D721Med (cell line): ENCODE measurements around the gene NHLRC4.

Source experiments
- DNase-seq: peaks from one replicate; pipeline ENCODE4 v3.0.0; 2011; ENCODE audit warnings: low spot score; ENCODE audit not compliant: insufficient read length
- FAIRE-seq: peaks from 2 replicates; lab custom pipeline; 2011; peaks lifted over from hg19 to GRCh38; lab: Jason Lieb, UNC
- TF ChIP-seq, protein P1 (sequence below): IDR thresholded peaks from 2 replicates; pipeline ENCODE4 v1.5.1; 2012; ENCODE audit warnings: mild to moderate bottlenecking, control low read depth; ENCODE audit not compliant: insufficient read depth; ENCODE audit errors: missing control alignments

NHLRC4 gene

DNA sequence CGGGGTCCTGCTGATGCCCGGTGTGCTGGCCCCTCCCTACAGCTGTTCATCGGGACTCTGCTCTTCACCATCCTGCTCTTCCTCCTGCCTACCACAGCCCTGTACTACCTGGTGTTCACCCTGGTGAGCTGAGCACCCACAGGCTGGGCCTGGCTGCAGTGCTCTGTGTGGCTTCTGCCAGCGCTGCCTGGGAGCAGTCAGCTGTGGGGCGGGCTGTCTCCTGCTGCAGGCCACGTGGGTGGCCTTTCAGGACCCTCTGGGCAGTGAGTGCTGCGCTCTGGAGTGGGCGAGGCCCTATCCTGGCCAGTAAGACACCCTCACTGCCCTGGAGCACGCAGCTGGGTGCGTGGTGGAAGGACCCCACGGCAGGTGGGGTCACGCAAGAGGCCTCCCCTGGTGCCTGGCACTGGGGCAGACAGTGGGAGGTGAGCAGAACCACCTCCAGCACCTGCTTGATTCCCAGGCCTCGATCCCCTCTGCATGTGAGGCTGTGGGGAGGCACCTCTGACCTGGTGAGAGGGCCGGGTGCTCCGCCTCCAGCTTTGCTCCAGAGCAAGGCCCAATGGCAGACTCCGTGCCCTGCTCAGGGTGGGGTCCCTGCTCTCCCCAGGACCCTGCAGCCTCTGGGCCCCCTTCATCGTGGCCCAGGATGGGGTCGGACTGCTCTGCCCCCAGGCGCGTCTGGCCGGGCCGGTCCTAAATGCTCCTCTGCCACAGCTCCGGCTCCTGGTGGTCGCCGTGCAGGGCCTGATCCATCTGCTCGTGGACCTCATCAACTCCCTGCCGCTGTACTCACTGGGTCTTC is 13.5 kb downstream of the NHLRC4 start:
- FAIRE-seq (no peak), DNase-seq (no peak)
- TF ChIP-seq, protein P1, sequence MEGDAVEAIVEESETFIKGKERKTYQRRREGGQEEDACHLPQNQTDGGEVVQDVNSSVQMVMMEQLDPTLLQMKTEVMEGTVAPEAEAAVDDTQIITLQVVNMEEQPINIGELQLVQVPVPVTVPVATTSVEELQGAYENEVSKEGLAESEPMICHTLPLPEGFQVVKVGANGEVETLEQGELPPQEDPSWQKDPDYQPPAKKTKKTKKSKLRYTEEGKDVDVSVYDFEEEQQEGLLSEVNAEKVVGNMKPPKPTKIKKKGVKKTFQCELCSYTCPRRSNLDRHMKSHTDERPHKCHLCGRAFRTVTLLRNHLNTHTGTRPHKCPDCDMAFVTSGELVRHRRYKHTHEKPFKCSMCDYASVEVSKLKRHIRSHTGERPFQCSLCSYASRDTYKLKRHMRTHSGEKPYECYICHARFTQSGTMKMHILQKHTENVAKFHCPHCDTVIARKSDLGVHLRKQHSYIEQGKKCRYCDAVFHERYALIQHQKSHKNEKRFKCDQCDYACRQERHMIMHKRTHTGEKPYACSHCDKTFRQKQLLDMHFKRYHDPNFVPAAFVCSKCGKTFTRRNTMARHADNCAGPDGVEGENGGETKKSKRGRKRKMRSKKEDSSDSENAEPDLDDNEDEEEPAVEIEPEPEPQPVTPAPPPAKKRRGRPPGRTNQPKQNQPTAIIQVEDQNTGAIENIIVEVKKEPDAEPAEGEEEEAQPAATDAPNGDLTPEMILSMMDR, result no peak

DNA sequence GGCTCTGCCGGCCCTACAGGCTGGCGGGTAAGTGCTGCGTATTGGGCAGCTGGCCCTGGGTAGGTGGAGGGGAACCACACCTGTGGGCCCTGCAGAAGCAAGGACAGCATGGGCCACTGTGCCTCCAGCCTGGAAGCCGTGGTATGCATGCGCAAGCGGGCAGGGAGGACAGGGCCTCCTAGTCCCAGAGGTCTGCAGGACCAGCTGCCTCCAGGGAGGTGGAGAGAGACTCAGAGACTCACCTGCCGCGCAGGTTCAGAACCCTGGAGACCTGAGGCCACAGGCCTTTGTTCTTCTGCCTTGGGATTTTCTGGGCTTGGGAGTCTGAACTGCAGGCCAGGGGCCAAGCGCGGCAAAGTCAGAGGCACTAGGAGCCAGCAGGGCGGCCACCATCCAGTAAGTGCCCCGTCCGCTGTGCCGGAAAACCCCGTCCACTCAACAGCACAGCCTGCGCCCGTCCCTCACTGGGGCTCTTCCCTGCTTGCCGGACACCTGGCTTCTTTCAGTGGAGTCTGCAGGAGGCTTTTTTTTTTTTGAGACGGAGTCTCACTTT is 14.2 kb downstream of the NHLRC4 start:
- DNase-seq (no peak), FAIRE-seq (no peak)

DNA sequence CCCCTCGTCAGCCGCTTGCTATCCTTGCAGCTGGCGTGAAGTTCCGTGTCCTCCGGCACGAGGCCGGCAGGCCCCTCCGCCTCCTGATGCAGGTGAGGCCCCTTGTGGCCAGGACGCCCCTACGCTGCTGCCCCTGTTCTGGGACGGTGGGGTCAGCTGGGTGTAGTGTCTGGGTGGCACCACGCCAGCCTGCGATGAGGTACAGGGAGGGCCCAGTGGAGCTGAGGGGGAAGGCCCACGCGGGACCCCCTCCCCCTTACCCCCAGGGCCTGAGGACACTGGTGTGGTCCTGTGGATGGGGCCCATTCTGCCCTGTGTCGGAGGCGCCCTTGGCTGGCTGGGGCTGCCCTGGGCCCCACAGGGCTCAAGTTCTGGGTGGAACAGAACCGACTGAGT is 15.4 kb downstream of the NHLRC4 start:
- FAIRE-seq (no peak), DNase-seq (no peak)
- TF ChIP-seq, protein P1, result no peak

More for the DNA sequence above, 14.2 kb downstream of the NHLRC4 start:
- TF ChIP-seq, protein P1, result no peak

DNA sequence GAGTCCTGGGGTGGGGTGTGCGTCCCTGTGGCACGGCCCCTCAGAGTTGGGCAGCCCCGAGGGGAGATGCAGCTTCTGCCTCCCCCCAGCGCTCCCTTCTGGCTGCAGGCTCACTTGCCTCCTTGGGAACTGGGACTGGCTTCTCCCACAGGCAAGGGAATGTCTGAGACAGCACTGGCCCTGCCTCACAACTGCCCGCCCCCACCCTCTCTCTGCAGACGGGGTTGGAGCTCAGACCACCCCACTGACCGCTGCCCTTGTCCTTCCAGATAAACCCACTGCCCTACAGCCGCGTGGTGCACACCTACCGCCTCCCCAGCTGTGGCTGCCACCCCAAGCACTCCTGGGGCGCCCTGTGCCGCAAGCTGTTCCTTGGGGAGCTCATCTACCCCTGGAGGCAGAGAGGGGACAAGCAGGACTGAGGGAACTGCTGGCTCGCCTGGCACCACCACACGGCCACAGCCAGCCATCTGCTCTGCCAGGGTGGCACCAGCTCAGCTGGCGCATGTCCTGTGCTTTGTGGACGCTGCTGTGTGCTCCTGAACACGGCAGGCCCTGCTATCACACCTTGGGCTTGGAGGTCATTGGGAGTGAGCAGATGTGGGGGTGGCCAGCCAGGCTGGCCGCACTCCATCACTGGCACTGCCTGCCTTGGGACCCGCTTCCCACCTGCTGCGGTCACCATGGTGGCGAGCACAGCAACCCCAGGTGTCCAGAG is 16.0 kb downstream of the NHLRC4 start:
- FAIRE-seq (no peak), DNase-seq (no peak)
- TF ChIP-seq, protein P1, result no peak

DNA sequence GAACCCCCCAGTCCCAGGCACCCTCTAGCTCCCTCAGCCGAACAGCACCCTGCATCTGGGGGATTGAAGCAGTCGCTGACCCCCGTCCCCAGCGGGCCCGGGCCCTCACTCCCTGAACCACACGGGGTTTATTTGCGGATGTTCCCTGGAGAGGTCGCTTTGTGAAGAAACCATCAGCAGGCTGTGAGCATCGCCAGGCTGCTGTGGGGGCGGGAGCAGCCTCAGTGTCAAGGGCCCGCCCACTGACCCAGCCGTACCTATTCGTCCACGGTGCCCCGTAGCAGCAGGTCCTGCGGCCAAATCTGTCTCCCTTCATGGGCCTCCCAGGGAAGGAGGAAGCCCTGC is 16.6 kb downstream of the NHLRC4 start:
- FAIRE-seq (no peak), DNase-seq (no peak)
- TF ChIP-seq, protein P1, result no peak

DNA sequence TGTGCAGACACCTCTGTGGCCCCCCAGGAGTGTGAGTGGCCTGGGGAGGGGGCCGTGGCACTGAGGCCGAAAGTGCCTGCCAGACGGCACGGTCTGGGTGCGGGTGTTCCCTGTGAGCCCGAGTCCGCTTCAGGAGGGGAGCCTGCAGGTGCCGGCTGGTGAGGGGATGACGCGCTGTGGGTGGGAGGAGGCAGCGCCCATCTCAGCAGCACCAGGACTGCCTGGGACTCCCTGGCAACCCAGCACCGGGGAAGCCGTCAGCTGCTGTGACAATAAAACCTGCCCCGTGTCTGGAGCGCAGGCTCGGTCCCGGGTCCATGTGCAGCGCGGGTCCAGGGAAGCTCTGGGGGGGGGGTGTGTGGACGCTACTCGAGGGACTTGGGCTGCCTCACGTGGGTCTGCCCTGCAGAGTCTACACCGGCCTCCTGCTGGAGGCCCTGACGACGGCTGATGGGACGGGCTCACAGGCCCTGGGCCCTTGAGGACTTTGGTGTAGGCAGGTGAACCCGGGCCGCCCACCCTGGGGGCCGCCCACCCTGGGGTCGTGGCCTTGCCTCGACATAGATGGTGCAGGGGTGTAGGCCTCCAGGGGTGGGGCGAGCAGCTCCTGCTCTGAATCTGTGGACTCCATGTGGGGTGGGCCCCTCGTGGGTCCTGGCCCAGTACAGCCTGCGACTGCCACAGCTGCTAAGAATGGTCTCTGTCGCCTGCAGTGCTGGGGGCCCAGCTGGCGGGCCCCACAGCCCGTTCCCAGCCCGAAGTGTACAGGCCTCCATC is 17.2 kb downstream of the NHLRC4 start:
- no peak for FAIRE-seq
- DNase-seq, result no peak
- TF ChIP-seq, protein P1, result no peak
